Measurements from ENCODE around the gene EED.

EED gene

DNA sequence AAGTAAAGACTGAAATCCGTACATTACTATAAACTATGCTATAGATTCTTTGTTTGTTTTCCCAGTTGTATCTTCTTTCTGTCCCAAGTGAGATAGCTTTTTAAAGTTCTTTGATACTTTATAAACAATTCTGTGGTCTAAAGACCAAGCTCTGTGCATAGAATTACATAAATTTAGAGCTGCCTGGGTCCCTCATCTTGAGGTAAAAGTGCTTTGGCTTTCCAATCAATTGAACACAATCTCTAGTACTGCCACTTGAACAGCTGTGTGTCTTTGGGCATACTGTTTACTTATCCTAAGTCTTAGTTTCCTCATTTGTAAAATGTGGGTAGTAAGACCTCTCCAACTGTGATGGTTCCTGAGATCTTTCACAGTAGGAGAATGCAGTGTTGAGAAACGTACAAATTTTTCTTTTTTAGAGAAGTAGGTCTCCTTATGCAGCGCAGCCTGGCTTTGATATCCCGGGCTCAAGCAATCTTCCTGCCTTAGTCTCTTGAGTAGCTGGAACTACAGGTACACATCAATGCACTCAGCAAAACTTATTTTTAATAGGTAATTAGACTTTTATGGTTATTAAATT lies 2.5 kb upstream of the EED start:
- Histone ChIP-seq H3K4me3 (ENCODE audit: low read length) (no peak overlapping the region), H3K9me2 (replicated peaks; ENCODE audit: control insufficient read depth, low read length) (no peaks in the 10 kb centered on the region), H3K4me2 (ENCODE audit: low read length) (no peak overlapping the region), H3K79me2 (ENCODE audit: control insufficient read depth, low read length) (peaks cover 20% of the 10 kb centered on the region), H3F3A (ENCODE audit: control insufficient read depth, insufficient read depth) (no peaks in the 10 kb centered on the region), H3K36me3 (ENCODE audit: control insufficient read depth, low read length) (peaks cover 6% of the 10 kb centered on the region; the same call in 1 of the 2 replicates), H3K27me3 (ENCODE audit: control insufficient read depth, low read length) (no peaks in the 10 kb centered on the region), H3K9me3 (ENCODE audit: control insufficient read depth, insufficient read depth, low read length) (no peaks in the 10 kb centered on the region), H3K27ac (ENCODE audit: low read depth, low read length) (no peak overlapping the region), H4K20me1 (ENCODE audit: control insufficient read depth, insufficient read depth, low read depth, low read length) (no peaks in the 10 kb centered on the region), H3K4me1 (ENCODE audit: control insufficient read depth, low read length) (peaks cover 36% of the 10 kb centered on the region)
- TF ChIP-seq, protein P1, sequence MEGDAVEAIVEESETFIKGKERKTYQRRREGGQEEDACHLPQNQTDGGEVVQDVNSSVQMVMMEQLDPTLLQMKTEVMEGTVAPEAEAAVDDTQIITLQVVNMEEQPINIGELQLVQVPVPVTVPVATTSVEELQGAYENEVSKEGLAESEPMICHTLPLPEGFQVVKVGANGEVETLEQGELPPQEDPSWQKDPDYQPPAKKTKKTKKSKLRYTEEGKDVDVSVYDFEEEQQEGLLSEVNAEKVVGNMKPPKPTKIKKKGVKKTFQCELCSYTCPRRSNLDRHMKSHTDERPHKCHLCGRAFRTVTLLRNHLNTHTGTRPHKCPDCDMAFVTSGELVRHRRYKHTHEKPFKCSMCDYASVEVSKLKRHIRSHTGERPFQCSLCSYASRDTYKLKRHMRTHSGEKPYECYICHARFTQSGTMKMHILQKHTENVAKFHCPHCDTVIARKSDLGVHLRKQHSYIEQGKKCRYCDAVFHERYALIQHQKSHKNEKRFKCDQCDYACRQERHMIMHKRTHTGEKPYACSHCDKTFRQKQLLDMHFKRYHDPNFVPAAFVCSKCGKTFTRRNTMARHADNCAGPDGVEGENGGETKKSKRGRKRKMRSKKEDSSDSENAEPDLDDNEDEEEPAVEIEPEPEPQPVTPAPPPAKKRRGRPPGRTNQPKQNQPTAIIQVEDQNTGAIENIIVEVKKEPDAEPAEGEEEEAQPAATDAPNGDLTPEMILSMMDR (IDR thresholded peaks at IDR 0.05; ENCODE audit: low read depth, low read length, poor library complexity, severe bottlenecking): no peak
- TF ChIP-seq EZH2phosphoT487 (IDR thresholded peaks at IDR 0.05; ENCODE audit: borderline replicate concordance, low read length): no peak

DNA sequence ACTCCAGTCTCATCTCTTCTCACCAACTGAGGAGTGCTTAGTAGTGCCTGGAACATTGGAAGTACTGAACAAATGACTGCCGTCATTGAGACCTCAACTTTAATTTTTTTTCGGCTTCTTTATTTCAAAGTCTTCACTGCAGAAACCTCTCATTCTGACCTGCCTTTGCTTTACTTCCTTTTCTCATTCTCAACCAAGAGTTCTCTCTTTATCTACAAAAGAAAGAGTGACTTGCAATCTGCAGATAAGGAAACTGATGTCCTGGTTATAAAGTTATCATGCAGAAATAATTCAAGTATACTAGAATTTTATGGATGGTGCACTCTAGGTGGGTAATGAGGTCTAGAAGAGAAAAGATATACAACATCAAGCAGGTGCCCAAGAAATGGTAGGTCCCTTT lies 1.2 kb upstream of the EED start:
- H3K36me3 ChIP-seq (ENCODE audit: control insufficient read depth, low read length): peaks cover 14% of the 10 kb centered on the region
- H3K27me3 ChIP-seq (ENCODE audit: control insufficient read depth, low read length): no peaks in the 10 kb centered on the region
- peaks cover 50% of the 10 kb centered on the region for H3K4me1 ChIP-seq (ENCODE audit: control insufficient read depth, low read length)
- TF ChIP-seq, protein P1 (IDR thresholded peaks at IDR 0.05; ENCODE audit: low read depth, low read length, poor library complexity, severe bottlenecking): no peak
- TF ChIP-seq EZH2phosphoT487 (IDR thresholded peaks at IDR 0.05; ENCODE audit: borderline replicate concordance, low read length): no peak
- H3K4me3 ChIP-seq (ENCODE audit: low read length): peak overlapping the region; percentile 83
- peaks cover 34% of the 10 kb centered on the region for H3K79me2 ChIP-seq (ENCODE audit: control insufficient read depth, low read length)
- no peaks in the 10 kb centered on the region for H3K9me2 ChIP-seq (replicated peaks; ENCODE audit: control insufficient read depth, low read length)
- peak overlapping the region; percentile 71 for H3K4me2 ChIP-seq (ENCODE audit: low read length)
- H3K9me3 ChIP-seq (ENCODE audit: control insufficient read depth, insufficient read depth, low read length): no peaks in the 10 kb centered on the region
- no peak overlapping the region for H3K27ac ChIP-seq (ENCODE audit: low read depth, low read length)
- no peaks in the 10 kb centered on the region for H3F3A ChIP-seq (ENCODE audit: control insufficient read depth, insufficient read depth)
- peaks cover 7% of the 10 kb centered on the region; the same call in 1 of the 2 replicates for H4K20me1 ChIP-seq (ENCODE audit: control insufficient read depth, insufficient read depth, low read depth, low read length)

DNA sequence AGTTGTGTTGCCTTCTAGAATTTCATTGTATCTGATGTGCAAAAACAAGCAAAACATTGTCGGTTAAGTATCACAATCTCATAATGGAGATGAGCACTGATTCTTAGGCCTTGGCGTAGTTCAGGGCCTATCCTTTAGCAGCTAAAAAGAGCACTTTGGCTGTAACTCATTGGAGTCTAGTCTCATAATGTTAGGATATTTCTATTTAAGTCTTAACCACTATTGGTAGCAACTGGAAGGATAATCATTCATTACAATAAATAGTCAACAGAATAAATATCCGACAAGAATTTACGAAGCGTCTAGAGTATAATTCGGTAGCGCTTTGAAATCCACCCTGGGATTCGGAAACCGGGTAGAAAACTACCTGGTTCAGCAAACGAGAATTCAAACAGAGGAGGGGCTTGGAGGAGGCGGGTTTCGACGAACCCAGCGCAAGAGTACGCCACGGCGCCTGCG lies 461 bp upstream of the EED start:
- no peaks in the 10 kb centered on the region for H3F3A ChIP-seq (ENCODE audit: control insufficient read depth, insufficient read depth)
- no peaks in the 10 kb centered on the region for H3K9me2 ChIP-seq (replicated peaks; ENCODE audit: control insufficient read depth, low read length)
- H3K4me2 ChIP-seq (ENCODE audit: low read length): peak overlapping the region; percentile 71
- peak overlapping the region; percentile 83 for H3K4me3 ChIP-seq (ENCODE audit: low read length)
- H3K79me2 ChIP-seq (ENCODE audit: control insufficient read depth, low read length): peaks cover 41% of the 10 kb centered on the region
- no peak for TF ChIP-seq EZH2phosphoT487 (IDR thresholded peaks at IDR 0.05; ENCODE audit: borderline replicate concordance, low read length)
- TF ChIP-seq, protein P1 (IDR thresholded peaks at IDR 0.05; ENCODE audit: low read depth, low read length, poor library complexity, severe bottlenecking): no peak
- H3K36me3 ChIP-seq (ENCODE audit: control insufficient read depth, low read length): peaks cover 18% of the 10 kb centered on the region
- peak overlapping the region; percentile 76 for H3K27ac ChIP-seq (ENCODE audit: low read depth, low read length)
- no peaks in the 10 kb centered on the region for H3K27me3 ChIP-seq (ENCODE audit: control insufficient read depth, low read length)
- no peaks in the 10 kb centered on the region for H3K9me3 ChIP-seq (ENCODE audit: control insufficient read depth, insufficient read depth, low read length)
- peaks cover 11% of the 10 kb centered on the region; the same call in 1 of the 2 replicates for H4K20me1 ChIP-seq (ENCODE audit: control insufficient read depth, insufficient read depth, low read depth, low read length)
- H3K4me1 ChIP-seq (ENCODE audit: control insufficient read depth, low read length): peaks cover 57% of the 10 kb centered on the region

All from DOHH2 (cell line).